Lower leg skin (tissue), 3 donors: ENCODE measurements around the gene PDX1.

Experiments
- POLR2A ChIP-seq, 2 donors: fragments of 450-650 bp; IDR thresholded peaks; one replicate each; pipeline ENCODE4 v1.6.1; 2016 to 2017; ENCODE audit warnings: antibody characterized with exemption in 2 of 2, mild to moderate bottlenecking in 1 of 2, moderate library complexity in 1 of 2
- TF ChIP-seq, protein P1 (sequence below), 3 donors: fragments of 450-650 bp; IDR thresholded peaks; one replicate each; pipeline ENCODE4 v1.5.1; 2016; ENCODE audit warnings: antibody characterized with exemption in 3 of 3, mild to moderate bottlenecking in 3 of 3, moderate library complexity in 2 of 3

DNA sequence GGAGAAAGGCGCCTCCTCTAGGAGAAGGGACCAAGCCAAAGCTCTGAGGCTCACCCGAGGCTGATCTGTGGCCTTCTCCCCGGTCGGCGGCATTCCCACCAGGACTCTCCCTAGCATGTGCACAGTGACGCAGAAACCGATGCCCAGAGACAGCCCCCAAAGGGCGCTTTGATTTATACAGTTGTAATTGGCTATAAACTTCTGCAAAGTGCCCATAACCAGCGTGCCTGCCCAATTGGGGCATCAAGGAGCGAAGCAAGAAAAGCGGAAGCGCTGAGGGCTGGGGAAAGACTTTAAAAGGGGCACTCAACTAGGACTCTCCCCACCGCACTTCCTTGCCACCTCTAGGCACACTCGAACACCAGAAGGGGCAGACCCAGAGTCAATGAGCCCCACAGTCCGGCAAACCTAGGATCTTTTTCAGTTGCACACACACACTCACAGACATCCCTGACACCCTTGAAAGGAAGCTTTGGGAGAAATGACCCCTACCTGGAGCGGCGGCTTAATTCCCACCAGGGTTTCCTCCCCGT lies 47.5 kb downstream of the PDX1 start:
- TF ChIP-seq, protein P1, sequence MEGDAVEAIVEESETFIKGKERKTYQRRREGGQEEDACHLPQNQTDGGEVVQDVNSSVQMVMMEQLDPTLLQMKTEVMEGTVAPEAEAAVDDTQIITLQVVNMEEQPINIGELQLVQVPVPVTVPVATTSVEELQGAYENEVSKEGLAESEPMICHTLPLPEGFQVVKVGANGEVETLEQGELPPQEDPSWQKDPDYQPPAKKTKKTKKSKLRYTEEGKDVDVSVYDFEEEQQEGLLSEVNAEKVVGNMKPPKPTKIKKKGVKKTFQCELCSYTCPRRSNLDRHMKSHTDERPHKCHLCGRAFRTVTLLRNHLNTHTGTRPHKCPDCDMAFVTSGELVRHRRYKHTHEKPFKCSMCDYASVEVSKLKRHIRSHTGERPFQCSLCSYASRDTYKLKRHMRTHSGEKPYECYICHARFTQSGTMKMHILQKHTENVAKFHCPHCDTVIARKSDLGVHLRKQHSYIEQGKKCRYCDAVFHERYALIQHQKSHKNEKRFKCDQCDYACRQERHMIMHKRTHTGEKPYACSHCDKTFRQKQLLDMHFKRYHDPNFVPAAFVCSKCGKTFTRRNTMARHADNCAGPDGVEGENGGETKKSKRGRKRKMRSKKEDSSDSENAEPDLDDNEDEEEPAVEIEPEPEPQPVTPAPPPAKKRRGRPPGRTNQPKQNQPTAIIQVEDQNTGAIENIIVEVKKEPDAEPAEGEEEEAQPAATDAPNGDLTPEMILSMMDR (IDR thresholded peaks at IDR 0.05), result no peak
- TF ChIP-seq POLR2A (IDR thresholded peaks at IDR 0.05), result no peak
